ENCODE results near the gene INPP4B.

INPP4B gene

DNA sequence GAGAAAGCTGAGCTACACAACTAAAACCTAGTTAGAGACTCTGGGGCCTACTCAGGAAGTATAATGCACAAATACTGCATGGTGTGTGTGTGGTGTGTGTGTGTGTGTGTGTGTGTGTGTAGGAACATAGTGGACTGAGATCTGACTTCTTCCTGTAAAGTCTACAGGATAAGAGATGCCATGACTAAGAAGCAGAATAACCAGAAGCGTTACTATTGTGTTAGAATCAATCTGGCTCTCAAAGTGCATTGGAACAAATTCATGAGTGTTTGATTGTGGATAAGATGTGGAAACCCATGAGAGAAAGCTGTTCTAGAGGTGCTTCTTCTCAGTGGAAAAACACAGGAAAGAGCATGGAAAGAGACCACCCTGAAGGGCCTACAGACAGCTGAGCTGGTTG, 302.1 kb downstream of the INPP4B start:
- TF ChIP-seq, protein P1, sequence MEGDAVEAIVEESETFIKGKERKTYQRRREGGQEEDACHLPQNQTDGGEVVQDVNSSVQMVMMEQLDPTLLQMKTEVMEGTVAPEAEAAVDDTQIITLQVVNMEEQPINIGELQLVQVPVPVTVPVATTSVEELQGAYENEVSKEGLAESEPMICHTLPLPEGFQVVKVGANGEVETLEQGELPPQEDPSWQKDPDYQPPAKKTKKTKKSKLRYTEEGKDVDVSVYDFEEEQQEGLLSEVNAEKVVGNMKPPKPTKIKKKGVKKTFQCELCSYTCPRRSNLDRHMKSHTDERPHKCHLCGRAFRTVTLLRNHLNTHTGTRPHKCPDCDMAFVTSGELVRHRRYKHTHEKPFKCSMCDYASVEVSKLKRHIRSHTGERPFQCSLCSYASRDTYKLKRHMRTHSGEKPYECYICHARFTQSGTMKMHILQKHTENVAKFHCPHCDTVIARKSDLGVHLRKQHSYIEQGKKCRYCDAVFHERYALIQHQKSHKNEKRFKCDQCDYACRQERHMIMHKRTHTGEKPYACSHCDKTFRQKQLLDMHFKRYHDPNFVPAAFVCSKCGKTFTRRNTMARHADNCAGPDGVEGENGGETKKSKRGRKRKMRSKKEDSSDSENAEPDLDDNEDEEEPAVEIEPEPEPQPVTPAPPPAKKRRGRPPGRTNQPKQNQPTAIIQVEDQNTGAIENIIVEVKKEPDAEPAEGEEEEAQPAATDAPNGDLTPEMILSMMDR (IDR thresholded peaks at IDR 0.05): no peak
- no peak for DNase-seq (ENCODE audit: low spot score)
- no peak overlapping the region for H3K4me3 ChIP-seq
- no peak overlapping the region for H3K27ac ChIP-seq

DNA sequence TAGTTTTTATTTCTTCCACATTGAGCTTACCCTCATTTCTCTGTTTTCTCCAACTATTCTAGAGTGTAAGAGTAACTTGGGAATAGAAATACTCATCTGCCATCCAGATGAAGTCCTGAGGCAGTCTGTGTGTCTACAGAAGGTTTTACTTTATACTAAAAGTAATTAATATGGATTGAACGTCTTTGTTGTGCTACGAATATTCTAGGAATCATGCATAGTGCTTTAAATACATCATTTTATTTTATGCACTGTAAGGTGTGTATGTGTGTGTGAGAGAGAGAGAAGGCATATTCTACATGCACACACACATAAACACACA, 305.7 kb downstream of the INPP4B start:
- Histone ChIP-seq H3K27ac (no peak overlapping the region), H3K4me3 (no peak overlapping the region)
- DNase-seq (ENCODE audit: low spot score): no peak
- TF ChIP-seq, protein P1 (IDR thresholded peaks at IDR 0.05): no peak

DNA sequence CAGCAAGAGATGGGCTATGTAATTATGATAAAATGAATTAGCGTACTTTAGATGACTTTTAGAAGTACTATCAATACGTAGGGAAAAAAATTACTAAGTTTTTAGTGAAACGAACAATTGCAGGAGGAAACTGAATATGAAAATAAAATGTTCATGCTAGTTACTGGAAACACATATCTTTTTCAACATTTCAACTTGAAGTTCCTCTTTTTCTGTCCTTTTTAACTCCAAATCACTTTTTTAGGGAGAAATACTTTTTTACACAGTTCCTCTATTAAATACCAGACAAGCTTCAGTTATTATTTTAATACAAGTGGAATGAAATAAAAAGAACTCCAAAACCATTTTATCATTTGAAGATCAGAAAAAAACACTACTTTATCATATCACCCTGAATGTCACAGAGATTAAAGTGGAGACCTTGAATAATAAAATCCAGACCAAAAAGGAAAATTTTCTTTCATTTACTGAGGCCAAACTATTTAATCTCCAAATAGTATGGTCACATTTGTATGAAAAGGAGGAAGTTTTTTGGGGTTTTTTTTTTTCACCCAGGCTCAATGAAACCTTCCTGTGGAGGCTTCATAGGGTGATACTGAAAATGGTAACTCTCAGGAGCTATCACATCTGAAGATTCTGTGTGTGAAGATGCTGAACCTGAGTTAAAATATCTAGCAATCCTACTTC, 306.2 kb downstream of the INPP4B start:
- no peak for DNase-seq (ENCODE audit: low spot score)
- TF ChIP-seq, protein P1 (IDR thresholded peaks at IDR 0.05): no peak
- H3K4me3 ChIP-seq: no peak overlapping the region
- no peak overlapping the region for H3K27ac ChIP-seq

DNA sequence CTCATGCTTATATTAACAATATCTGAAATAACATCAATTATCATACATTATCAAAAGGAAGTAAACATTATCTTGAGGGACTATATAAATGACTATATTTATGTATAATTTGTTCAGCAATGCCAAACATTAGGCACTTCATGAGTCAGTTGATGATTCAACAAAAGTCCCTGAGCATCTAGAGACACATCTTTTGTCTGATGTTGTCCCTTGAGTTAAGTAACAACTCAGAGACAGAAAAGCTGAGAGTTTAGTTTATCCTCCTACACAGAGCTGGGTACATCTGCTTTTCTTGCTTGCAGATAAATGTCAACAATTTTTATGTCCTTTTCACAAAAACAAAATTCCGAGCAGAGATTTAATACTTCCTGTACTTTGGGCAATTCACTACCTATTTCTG, 311.1 kb downstream of the INPP4B start:
- TF ChIP-seq, protein P1 (IDR thresholded peaks at IDR 0.05): no peak
- Histone ChIP-seq H3K27ac (no peak overlapping the region), H3K4me3 (no peak overlapping the region)
- DNase-seq (ENCODE audit: low spot score): no peak

DNA sequence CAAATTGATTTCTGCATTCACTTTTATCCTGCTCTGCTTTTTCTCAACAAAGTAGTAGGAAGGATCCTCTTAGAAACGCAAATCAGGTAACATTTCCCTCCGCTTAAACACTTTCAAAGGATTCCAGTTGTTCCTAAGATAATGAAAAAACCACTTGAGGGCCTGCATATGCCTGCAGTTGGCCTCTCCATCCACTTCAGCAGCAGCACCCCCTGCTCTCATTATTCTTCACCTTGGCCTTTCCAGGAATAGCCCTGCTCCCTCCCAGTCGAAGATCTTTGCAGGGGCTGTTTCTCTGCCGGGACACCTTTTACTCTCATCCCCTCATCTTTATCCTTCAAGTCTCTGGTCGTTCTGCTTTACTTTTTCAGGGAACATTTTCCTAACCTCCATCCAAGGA, 314.0 kb downstream of the INPP4B start:
- Histone ChIP-seq H3K4me3 (no peak overlapping the region), H3K27ac (no peak overlapping the region)
- DNase-seq (ENCODE audit: low spot score): no peak
- TF ChIP-seq, protein P1 (IDR thresholded peaks at IDR 0.05): no peak

DNA sequence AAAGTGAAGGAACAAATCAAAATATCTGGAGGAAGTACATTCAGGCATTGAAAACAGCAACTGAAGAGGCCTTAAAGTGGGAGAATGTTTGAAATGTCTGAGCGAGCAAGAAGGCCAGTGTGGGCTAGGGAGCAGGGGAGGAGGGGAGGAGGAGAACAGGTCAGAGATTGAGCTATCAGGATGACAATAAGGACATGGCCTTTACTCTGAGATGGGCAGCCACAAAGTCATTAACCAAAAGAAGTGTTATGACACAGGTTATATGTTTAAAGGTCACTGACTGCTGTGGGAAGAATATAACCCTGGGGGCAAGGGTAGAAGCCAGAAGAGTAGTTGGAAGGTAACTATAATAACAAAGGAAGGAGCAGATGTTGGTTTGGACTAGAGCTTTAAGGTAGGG, 315.4 kb downstream of the INPP4B start:
- no peak for DNase-seq (ENCODE audit: low spot score)
- Histone ChIP-seq H3K4me3 (no peak overlapping the region), H3K27ac (no peak overlapping the region)
- TF ChIP-seq, protein P1 (IDR thresholded peaks at IDR 0.05): no peak

DNA sequence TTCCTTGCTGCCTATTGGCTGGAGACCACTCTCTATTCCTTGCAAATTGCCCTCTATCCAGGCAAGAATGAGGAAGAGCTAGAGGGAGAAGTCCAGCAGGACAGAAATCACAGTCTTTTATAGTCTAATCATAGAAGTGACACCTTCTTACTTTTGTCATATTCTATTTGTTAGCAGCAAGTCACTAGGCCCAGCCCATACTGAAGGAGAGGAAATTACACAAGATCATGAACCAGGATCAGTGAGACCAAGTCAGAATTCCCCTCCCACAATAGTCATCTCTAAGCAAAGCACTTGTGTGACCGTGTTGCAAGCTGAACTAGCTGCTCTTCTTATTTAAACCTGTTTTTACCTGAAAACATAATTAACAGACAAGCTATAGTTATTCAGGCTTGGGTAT, 317.7 kb downstream of the INPP4B start:
- no peak for DNase-seq (ENCODE audit: low spot score)
- Histone ChIP-seq H3K27ac (no peak overlapping the region), H3K4me3 (no peak overlapping the region)
- TF ChIP-seq, protein P1 (IDR thresholded peaks at IDR 0.05): no peak

All from coronary artery (tissue), 2 donors.